ENCODE results near the gene ERICH3.

The ERICH3 gene

GRCh38 chr1:74713849-74714248, 40.3 kb upstream of the ERICH3 start:
- no peak for DNase-seq (ENCODE audit: low read depth)
- TF ChIP-seq, protein P1, sequence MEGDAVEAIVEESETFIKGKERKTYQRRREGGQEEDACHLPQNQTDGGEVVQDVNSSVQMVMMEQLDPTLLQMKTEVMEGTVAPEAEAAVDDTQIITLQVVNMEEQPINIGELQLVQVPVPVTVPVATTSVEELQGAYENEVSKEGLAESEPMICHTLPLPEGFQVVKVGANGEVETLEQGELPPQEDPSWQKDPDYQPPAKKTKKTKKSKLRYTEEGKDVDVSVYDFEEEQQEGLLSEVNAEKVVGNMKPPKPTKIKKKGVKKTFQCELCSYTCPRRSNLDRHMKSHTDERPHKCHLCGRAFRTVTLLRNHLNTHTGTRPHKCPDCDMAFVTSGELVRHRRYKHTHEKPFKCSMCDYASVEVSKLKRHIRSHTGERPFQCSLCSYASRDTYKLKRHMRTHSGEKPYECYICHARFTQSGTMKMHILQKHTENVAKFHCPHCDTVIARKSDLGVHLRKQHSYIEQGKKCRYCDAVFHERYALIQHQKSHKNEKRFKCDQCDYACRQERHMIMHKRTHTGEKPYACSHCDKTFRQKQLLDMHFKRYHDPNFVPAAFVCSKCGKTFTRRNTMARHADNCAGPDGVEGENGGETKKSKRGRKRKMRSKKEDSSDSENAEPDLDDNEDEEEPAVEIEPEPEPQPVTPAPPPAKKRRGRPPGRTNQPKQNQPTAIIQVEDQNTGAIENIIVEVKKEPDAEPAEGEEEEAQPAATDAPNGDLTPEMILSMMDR (conservative IDR thresholded peaks at IDR 0.05; ENCODE audit: low read depth, low read length): no peak
- no peak overlapping the region for H3K4me3 ChIP-seq (ENCODE audit: low read depth, low read length)

DNA sequence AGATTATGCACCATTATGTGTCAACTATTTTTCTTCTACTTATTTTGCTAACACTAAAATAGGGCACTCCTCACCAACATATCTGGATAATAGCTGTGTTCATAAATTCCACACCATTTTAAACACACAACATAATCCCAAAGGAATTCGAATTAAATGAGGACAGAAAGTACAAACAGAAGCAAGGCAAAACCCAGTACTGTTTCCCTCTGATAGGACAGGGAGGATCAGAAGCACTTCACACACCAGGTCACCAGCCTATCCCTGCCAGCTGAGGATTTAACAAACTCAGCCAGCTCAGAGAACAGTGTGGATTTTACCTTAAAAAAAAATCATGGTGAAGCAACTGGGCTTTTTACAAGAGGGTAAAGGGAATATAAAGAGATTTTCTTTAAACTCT, 39.3 kb upstream of the ERICH3 start:
- no peak overlapping the region for H3K4me3 ChIP-seq (ENCODE audit: low read depth, low read length)
- TF ChIP-seq, protein P1 (conservative IDR thresholded peaks at IDR 0.05; ENCODE audit: low read depth, low read length): no peak
- peak; percentile 8 for DNase-seq (ENCODE audit: low read depth)

- TF ChIP-seq, protein P1 (conservative IDR thresholded peaks at IDR 0.05; ENCODE audit: low read depth, low read length): no peak
- H3K4me3 ChIP-seq (ENCODE audit: low read depth, low read length): no peak overlapping the region
- no peak for DNase-seq (ENCODE audit: low read depth)
Observed at GRCh38 chr1:74703386-74704182, 30.0 kb upstream of the ERICH3 start.

GRCh38 chr1:74699331-74699730, 25.7 kb upstream of the ERICH3 start:
- no peak overlapping the region for H3K4me3 ChIP-seq (ENCODE audit: low read depth, low read length)
- TF ChIP-seq, protein P1 (conservative IDR thresholded peaks at IDR 0.05; ENCODE audit: low read depth, low read length): no peak
- no peak for DNase-seq (ENCODE audit: low read depth)

DNA sequence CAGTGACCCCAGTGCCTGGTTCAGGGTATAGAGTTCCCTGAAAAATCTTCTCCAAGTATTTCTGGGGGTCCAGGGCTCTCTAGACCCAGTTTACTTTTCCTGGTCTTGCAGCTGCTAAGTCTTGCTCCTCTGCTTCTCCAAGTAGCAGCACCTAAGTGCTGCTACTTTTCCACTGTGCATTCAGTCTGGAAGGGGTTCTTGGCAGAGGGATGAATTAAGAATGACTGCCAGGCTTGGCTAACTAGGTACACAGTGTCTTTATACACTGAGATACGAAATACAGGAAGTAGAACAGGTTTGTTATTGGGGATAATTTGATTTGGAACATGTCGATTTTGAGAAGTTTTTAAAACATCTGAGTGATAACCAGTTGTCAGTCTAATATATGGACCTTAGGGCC, 24.2 kb upstream of the ERICH3 start:
- no peak for DNase-seq (ENCODE audit: low read depth)
- H3K4me3 ChIP-seq (ENCODE audit: low read depth, low read length): no peak overlapping the region
- TF ChIP-seq, protein P1 (conservative IDR thresholded peaks at IDR 0.05; ENCODE audit: low read depth, low read length): no peak

GRCh38 chr1:74693473-74693872, 19.9 kb upstream of the ERICH3 start:
- TF ChIP-seq, protein P1 (conservative IDR thresholded peaks at IDR 0.05; ENCODE audit: low read depth, low read length): no peak
- peak; percentile 5 for DNase-seq (ENCODE audit: low read depth)
- no peak overlapping the region for H3K4me3 ChIP-seq (ENCODE audit: low read depth, low read length)

GRCh38 chr1:74690909-74691308, 17.3 kb upstream of the ERICH3 start:
- no peak for DNase-seq (ENCODE audit: low read depth)
- TF ChIP-seq, protein P1 (conservative IDR thresholded peaks at IDR 0.05; ENCODE audit: low read depth, low read length): no peak
- H3K4me3 ChIP-seq (ENCODE audit: low read depth, low read length): no peak overlapping the region

Data from choroid plexus epithelial cell (primary cell).